Mesendoderm (in vitro differentiated cells): ENCODE results near the gene RBM34. TPM values are rescaled to one million over a fixed set of nuclear protein-coding genes. Genes with fewer than 3 reads are reported as not detected.
"Not testable (repeated sequence)": the region's sequence is repeated elsewhere in the genome, so short reads cannot be mapped to it uniquely, and the experiment has no call there.

Source experiments
- DNase-seq: peaks from one replicate; pipeline ENCODE4 v3.0.0; 2013
- H2AK5ac ChIP-seq: 2 replicates; pipeline ENCODE4 v1.6.1; 2013; ENCODE audit warnings: low read length, inconsistent platforms
- H2BK120ac ChIP-seq: 2 replicates; pipeline ENCODE4 v1.6.1; 2013; ENCODE audit warnings: low read depth, mild to moderate bottlenecking, low read length, moderate library complexity, mixed read lengths
- H2BK15ac ChIP-seq: replicated peaks from 2 replicates; pipeline ENCODE4 v1.6.1; 2013; ENCODE audit warnings: low read depth, mild to moderate bottlenecking, moderate library complexity
- H2BK5ac ChIP-seq: 2 replicates; pipeline ENCODE4 v1.6.1; 2013; ENCODE audit warnings: low read length, inconsistent platforms
- H3K18ac ChIP-seq: 2 replicates; pipeline ENCODE4 v1.6.1; 2013; ENCODE audit warnings: mild to moderate bottlenecking, low read length, mixed read lengths
- H3K23ac ChIP-seq: one replicate; pipeline ENCODE4 v1.6.1; 2013; ENCODE audit warnings: low read length
- H3K27ac ChIP-seq: 2 replicates; pipeline ENCODE4 v1.5.1; 2013; ENCODE audit warnings: low read depth, mild to moderate bottlenecking, inconsistent platforms, low read length, moderate library complexity
- H3K27me3 ChIP-seq: 2 replicates; pipeline ENCODE4 v1.6.1; 2013; ENCODE audit warnings: low read length, control low read depth, mild to moderate bottlenecking, inconsistent platforms; ENCODE audit not compliant: insufficient read depth, poor library complexity
- H3K36me3 ChIP-seq: 2 replicates; pipeline ENCODE4 v1.6.1; 2013; ENCODE audit warnings: low read length, inconsistent platforms; ENCODE audit not compliant: control insufficient read depth, insufficient read depth
- H3K4ac ChIP-seq: one replicate; pipeline ENCODE4 v1.6.1; 2013; ENCODE audit warnings: low read depth, mild to moderate bottlenecking, low read length, moderate library complexity
- H3K4me1 ChIP-seq: 2 replicates; pipeline ENCODE4 v1.6.1; 2013; ENCODE audit warnings: low read depth, low read length, inconsistent platforms; ENCODE audit not compliant: control insufficient read depth
- H3K4me2 ChIP-seq: 2 replicates; pipeline ENCODE4 v1.6.1; 2013; ENCODE audit warnings: low read length
- H3K4me3 ChIP-seq: 2 replicates; pipeline ENCODE4 v1.5.1; 2013; ENCODE audit warnings: mild to moderate bottlenecking, low read length
- H3K56ac ChIP-seq: one replicate; pipeline ENCODE4 v1.6.1; 2013; ENCODE audit warnings: low read length
- H3K79me1 ChIP-seq: 2 replicates; pipeline ENCODE4 v1.6.1; 2013; ENCODE audit warnings: low read length, inconsistent platforms
- H3K79me2 ChIP-seq: 2 replicates; pipeline ENCODE4 v1.6.1; 2013; ENCODE audit warnings: mild to moderate bottlenecking, low read length; ENCODE audit not compliant: control insufficient read depth, insufficient read depth
- H3K9ac ChIP-seq: 2 replicates; pipeline ENCODE4 v1.6.1; 2013; ENCODE audit warnings: low read length, inconsistent platforms
- H4K5ac ChIP-seq: one replicate; pipeline ENCODE4 v1.6.1; 2013; ENCODE audit warnings: low read length
- H4K8ac ChIP-seq: one replicate; pipeline ENCODE4 v1.6.1; 2013; ENCODE audit warnings: low read depth, mild to moderate bottlenecking, control low read depth, low read length, moderate library complexity
- WGBS: extraction: QIAGEN DNeasy Blood & Tissue Kit; methylation state at CpG from one replicate; pipeline ENCODE4 v1.1.7; 2013; ENCODE audit warnings: low lambda C conversion rate, missing lambda C conversion rate; ENCODE audit not compliant: insufficient coverage; ENCODE audit errors: extremely low coverage; 5-methylcytosine and 5-hydroxymethylcytosine counted together
- small RNA-seq: library from polyadenylated mRNA; stranded (forward); fragments of <200 nt; extraction: miRNeasy Mini kit (QIAGEN cat#:217004); gene quantifications from one replicate; pipeline ENCODE3, GENCODE V24; 2013; ENCODE audit not compliant: insufficient read depth

The RBM34 gene

GRCh38 chr1:235085411-235086117 lies 75.5 kb downstream of the RBM34 start:
- not testable (repeated sequence) for H3K4me1 ChIP-seq

More at GRCh38 chr1:235085411-235086117, 75.5 kb downstream of the RBM34 start:
- H2BK15ac ChIP-seq, H3K4ac ChIP-seq, H3K4me2 ChIP-seq, H3K56ac ChIP-seq, H3K79me1 ChIP-seq, H3K18ac ChIP-seq, H2BK120ac ChIP-seq, H3K27ac ChIP-seq, H3K9ac ChIP-seq, DNase-seq, H3K23ac ChIP-seq, H3K27me3 ChIP-seq, H3K79me2 ChIP-seq, H4K5ac ChIP-seq, H2AK5ac ChIP-seq, H4K8ac ChIP-seq, H3K36me3 ChIP-seq, H2BK5ac ChIP-seq, H3K4me3 ChIP-seq: not testable (repeated sequence)
- no CpG with 5 or more reads among the region's 12 CpGs for WGBS

Small RNA genes lying within 50 kb of the gene (small RNA-seq; reads per million reads assigned to genes)
- not detected for gene AL732292.1
- gene MIR4753 = 2.7 reads per million, percentile 38 among the genes with 10 or more reads in this experiment
- gene SNORA14B = 1.8 reads per million, percentile 8 among the genes with 10 or more reads in this experiment
